Esophagus muscularis mucosa (tissue), 4 donors: Measurements from ENCODE around the gene PPP3CB.

Experiments used
- CTCF ChIP-seq, 3 experiments: fragments of 200-600 bp in 2 of 3; fragments of 450-650 bp in 1 of 3; sonication (generic) in 2 of 3; IDR thresholded peaks; one replicate each; pipeline ENCODE4 v1.5.1; 2017 to 2019; ENCODE audit warnings: antibody characterized with exemption in 3 of 3, mild to moderate bottlenecking in 2 of 3, moderate library complexity in 1 of 3
- EP300 ChIP-seq: sonication (generic); formaldehyde crosslinking; IDR thresholded peaks from one replicate; pipeline ENCODE4 v1.6.1; 2017; ENCODE audit warnings: antibody characterized with exemption
- POLR2A ChIP-seq: fragments of 450-650 bp; IDR thresholded peaks from one replicate; pipeline ENCODE4 v1.6.1; 2017; ENCODE audit warnings: antibody characterized with exemption, moderate library complexity, mild to moderate bottlenecking, low read depth
- POLR2AphosphoS5 ChIP-seq, 2 donors: sonication (generic); formaldehyde crosslinking; IDR thresholded peaks; one replicate each; pipeline ENCODE4 v1.6.1; 2017; ENCODE audit warnings: antibody characterized with exemption in 2 of 2

GRCh38 chr10:73432646-73433537 lies 62.9 kb downstream of the PPP3CB start:
- no peak for TF ChIP-seq CTCF (IDR thresholded peaks at IDR 0.05)
- no peak for TF ChIP-seq POLR2A
- no peak for TF ChIP-seq EP300
- no peak for TF ChIP-seq POLR2AphosphoS5 (IDR thresholded peaks at IDR 0.05)
